ENCODE measurements around the gene ITGA2.

DNA sequence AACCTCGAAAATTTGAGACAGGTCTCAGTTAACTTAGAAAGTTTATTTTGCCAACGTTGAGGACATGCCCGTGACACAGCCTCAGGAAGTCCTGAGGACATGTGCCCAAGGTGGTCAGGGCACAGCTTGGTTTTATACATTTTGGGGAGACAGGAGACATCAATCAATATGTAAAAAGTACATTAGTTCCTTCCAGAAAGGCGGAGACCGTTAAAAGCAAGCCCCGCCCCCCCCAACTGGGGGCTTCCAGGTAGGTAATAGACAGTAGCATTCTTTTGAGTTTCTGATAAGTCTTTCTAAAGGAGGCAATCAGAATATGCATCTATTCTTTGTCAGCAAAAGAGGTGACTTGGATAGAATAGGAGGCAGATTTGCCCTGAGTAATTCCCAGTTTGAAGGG lies 121.0 kb downstream of the ITGA2 start:
- TF ChIP-seq CTCF (conservative IDR thresholded peaks at IDR 0.05; ENCODE audit: low read depth, low read length), result no peak
- TF ChIP-seq EZH2 (IDR thresholded peaks at IDR 0.05; ENCODE audit: low read length, unreplicated experiment), result no peak
